NCI-H82 (cell line): Measurements from ENCODE around the gene F13A1.

Experiments used
- DNase-seq: peaks from one replicate; lab custom pipeline; 2025; lab: John Stamatoyannopoulos, UW

The F13A1 gene

GRCh38 chr6:6191909-6192308 lies 128.6 kb downstream of the F13A1 start:
- DNase-seq, result no peak

- no peak for DNase-seq
Measured at GRCh38 chr6:6191476-6191875, 129.0 kb downstream of the F13A1 start.

GRCh38 chr6:6180684-6181083 lies 139.8 kb downstream of the F13A1 start:
- DNase-seq, result no peak

- peak; percentile 28 for DNase-seq
Measured at GRCh38 chr6:6179858-6180623, 140.4 kb downstream of the F13A1 start.

GRCh38 chr6:6178795-6179194 lies 141.7 kb downstream of the F13A1 start:
- no peak for DNase-seq

- DNase-seq, result no peak
Measured at GRCh38 chr6:6177754-6178153, 142.7 kb downstream of the F13A1 start.

GRCh38 chr6:6176586-6177228 lies 143.8 kb downstream of the F13A1 start:
- no peak for DNase-seq

GRCh38 chr6:6176127-6176526 lies 144.3 kb downstream of the F13A1 start:
- no peak for DNase-seq

GRCh38 chr6:6169141-6169540 lies 151.3 kb downstream of the F13A1 start:
- no peak for DNase-seq

GRCh38 chr6:6166064-6166463 lies 154.4 kb downstream of the F13A1 start:
- no peak for DNase-seq

GRCh38 chr6:6164367-6164766 lies 156.1 kb downstream of the F13A1 start:
- no peak for DNase-seq

GRCh38 chr6:6154335-6154734 lies 166.1 kb downstream of the F13A1 start:
- DNase-seq, result no peak

GRCh38 chr6:6152060-6152459 lies 168.4 kb downstream of the F13A1 start:
- no peak for DNase-seq

GRCh38 chr6:6148192-6148815 lies 172.2 kb downstream of the F13A1 start:
- no peak for DNase-seq

GRCh38 chr6:6131492-6132109 lies 188.9 kb downstream of the F13A1 start:
- DNase-seq, result peak; percentile 90

- peak; percentile 16 for DNase-seq
Measured at GRCh38 chr6:6125495-6125894, 195.0 kb downstream of the F13A1 start.

- DNase-seq, result no peak
Measured at GRCh38 chr6:6123803-6124202, 196.7 kb downstream of the F13A1 start.

- no peak for DNase-seq
Measured at GRCh38 chr6:6121943-6122342, 198.5 kb downstream of the F13A1 start.

GRCh38 chr6:6105472-6106036 lies 214.9 kb downstream of the F13A1 start:
- peak; percentile 3 for DNase-seq
